ENCODE measurements around the gene RTN4RL2.

- TF ChIP-seq FOXA1 (IDR thresholded peaks at IDR 0.05) (no peak), PKNOX1 (IDR thresholded peaks at IDR 0.05) (no peak)
Observed at GRCh38 chr11:57461841-57462489, 1.6 kb downstream of the RTN4RL2 start.

All from HEK293T (cell line).